PFSK-1 (cell line): Measurements from ENCODE around the gene SLC19A3. TPM values are rescaled to one million over a fixed set of nuclear protein-coding genes. Genes with fewer than 3 reads are reported as not detected.

ENCODE experiments used
- FOXP2 ChIP-seq: optimal IDR thresholded peaks from 2 replicates; pipeline ENCODE3; 2011; ENCODE audit warnings: borderline replicate concordance, control low read depth, inconsistent platforms; ENCODE audit not compliant: insufficient read depth; ENCODE audit errors: extremely low read length, extremely low read depth
- POLR2AphosphoS5 ChIP-seq: IDR thresholded peaks from 2 replicates; pipeline ENCODE4 v1.6.1; 2012; ENCODE audit warnings: low read depth, mild to moderate bottlenecking, control low read depth, low read length, moderate library complexity
- SIN3A ChIP-seq: IDR thresholded peaks from 2 replicates; pipeline ENCODE4 v1.6.1; 2012; ENCODE audit warnings: mild to moderate bottlenecking, low read length, moderate library complexity, borderline replicate concordance; ENCODE audit not compliant: insufficient read depth
- TAF1 ChIP-seq: IDR thresholded peaks from 2 replicates; pipeline ENCODE4 v1.6.1; 2012; ENCODE audit warnings: low read length, control low read depth, borderline replicate concordance; ENCODE audit not compliant: insufficient read depth
- polyA plus RNA-seq: library from polyadenylated mRNA; unstranded; fragments of >200 nt; gene quantifications from one replicate; pipeline ENCODE4 v1.2.1, GENCODE V29; 2012; ENCODE audit warnings: low read depth, missing spikeins; ENCODE audit not compliant: insufficient read length
- TF ChIP-seq, protein P1 (sequence below), 2 experiments: IDR thresholded peaks; 2 replicates each; pipeline versions ENCODE4 v1.6.1 to v1.8.0; 2011 to 2012; ENCODE audit warnings: low read depth in 2 of 2, low read length in 2 of 2, control low read depth in 1 of 2, inconsistent platforms in 1 of 2, mild to moderate bottlenecking in 1 of 2, moderate library complexity in 1 of 2; ENCODE audit not compliant: insufficient read depth in 1 of 2

SLC19A3 gene
- not detected for polyA plus RNA-seq

DNA sequence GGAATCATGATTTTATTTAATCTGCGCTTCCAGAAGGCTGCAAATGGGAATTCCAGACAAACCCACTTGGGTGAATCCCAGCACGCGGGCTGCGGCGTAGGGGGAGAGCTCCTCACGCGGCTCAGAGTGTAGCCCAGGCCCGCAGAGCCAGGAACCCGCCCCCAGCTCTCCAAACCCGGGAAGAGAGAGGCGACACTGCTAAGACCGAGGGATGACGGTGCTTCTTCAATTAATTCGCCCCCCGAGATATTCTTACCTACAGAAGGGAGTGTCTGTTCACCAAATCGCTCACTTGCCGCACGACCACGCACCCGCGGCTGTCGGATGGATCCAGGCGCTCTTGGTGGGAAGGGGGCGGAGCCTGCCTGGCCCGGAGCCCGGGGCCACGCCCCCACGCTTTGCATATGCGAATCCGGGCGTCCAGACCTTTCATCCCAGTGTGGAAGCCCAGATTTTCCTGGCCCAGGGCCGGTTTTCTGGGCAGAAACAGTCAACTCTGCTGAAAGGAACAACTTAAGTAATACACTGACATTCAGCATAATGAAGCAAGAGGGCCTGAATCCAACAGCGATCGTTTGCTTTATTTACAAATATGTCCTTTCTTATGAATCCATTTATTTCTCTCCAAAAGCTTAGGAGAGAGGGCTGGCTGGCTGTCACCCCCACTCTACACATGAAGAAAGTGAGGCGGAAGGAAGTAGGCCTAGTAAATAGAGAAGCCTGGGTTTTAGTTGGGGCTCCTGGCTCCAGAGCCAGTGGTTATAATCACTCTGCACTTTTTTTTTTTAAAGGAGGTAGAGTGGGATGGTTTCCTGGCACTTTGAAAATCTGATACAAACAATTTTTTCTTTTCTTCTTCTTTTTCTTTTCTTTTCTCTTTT, at the start of gene SLC19A3:
SLC19A3 (minus strand) TSS at position 342 of the 881 bp plus-strand sequence. CDS start 15,710 bp downstream, outside the sequence.
- no peak for TF ChIP-seq FOXP2
- no peak for TF ChIP-seq SIN3A
- TF ChIP-seq POLR2AphosphoS5, result no peak
- TF ChIP-seq, protein P1, sequence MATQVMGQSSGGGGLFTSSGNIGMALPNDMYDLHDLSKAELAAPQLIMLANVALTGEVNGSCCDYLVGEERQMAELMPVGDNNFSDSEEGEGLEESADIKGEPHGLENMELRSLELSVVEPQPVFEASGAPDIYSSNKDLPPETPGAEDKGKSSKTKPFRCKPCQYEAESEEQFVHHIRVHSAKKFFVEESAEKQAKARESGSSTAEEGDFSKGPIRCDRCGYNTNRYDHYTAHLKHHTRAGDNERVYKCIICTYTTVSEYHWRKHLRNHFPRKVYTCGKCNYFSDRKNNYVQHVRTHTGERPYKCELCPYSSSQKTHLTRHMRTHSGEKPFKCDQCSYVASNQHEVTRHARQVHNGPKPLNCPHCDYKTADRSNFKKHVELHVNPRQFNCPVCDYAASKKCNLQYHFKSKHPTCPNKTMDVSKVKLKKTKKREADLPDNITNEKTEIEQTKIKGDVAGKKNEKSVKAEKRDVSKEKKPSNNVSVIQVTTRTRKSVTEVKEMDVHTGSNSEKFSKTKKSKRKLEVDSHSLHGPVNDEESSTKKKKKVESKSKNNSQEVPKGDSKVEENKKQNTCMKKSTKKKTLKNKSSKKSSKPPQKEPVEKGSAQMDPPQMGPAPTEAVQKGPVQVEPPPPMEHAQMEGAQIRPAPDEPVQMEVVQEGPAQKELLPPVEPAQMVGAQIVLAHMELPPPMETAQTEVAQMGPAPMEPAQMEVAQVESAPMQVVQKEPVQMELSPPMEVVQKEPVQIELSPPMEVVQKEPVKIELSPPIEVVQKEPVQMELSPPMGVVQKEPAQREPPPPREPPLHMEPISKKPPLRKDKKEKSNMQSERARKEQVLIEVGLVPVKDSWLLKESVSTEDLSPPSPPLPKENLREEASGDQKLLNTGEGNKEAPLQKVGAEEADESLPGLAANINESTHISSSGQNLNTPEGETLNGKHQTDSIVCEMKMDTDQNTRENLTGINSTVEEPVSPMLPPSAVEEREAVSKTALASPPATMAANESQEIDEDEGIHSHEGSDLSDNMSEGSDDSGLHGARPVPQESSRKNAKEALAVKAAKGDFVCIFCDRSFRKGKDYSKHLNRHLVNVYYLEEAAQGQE (IDR thresholded peaks at IDR 0.05; ENCODE audit: insufficient read depth in 1 of 2, low read depth in 2 of 2, low read length in 2 of 2), result no peak
- TF ChIP-seq TAF1, result no peak

DNA sequence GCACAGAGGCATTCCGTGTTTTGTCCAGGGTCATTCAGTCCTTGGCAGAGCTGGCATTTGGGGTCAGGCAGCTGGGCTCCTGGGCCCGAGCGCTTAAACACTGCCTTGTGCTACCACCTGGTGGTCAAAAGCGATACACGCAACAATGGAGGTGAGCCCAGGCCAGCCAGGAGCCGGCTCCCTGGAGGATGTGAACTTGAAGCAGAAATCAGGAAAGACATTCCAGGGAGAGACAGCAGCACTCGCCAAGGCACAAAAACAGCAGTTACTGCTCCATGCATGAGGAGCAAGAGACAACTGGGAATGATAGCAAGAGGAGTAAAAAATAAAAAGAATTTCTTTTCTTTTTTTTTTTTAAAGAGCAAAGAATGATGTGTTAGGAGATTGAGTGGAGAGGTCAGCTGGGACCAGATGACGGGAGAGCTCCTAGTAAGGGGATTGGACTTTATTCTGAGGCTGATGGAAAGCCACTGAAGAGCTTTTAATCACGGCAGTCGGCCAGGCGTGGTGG, 48.6 kb upstream of the SLC19A3 start:
- TF ChIP-seq POLR2AphosphoS5 (no peak), TAF1 (no peak)
- TF ChIP-seq, protein P1 (IDR thresholded peaks at IDR 0.05; ENCODE audit: insufficient read depth in 1 of 2, low read depth in 2 of 2, low read length in 2 of 2), result no peak

DNA sequence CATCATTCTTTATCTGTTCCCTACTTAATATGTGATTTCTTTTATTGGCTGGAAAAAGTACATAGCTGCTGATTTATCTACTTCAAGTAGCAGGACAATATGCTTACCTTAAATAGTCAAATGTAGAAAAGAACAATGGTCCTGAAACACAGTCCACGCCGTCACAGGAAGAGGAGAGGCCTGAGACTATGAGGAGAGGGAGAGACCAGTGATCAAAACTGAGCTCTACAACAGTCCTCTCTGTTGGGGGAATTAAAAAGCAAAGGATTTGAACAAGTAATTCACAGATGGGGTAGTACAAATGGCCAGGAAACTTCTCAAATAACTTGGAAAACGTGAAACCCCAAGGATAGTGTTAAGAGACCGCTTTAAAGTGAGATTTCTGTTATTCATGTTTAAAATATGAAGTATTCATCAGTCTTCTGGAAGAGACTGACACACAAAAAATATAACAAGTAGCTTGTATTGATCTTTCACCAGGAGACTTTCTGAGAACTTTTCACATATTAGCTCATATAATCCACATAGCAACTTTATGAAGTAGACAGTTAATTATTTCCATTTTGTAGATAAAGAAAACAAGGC, 48.1 kb upstream of the SLC19A3 start:
- TF ChIP-seq, protein P1 (IDR thresholded peaks at IDR 0.05; ENCODE audit: insufficient read depth in 1 of 2, low read depth in 2 of 2, low read length in 2 of 2), result no peak
- TF ChIP-seq TAF1, result no peak
- TF ChIP-seq FOXP2, result no peak
- no peak for TF ChIP-seq POLR2AphosphoS5
- TF ChIP-seq SIN3A, result no peak

DNA sequence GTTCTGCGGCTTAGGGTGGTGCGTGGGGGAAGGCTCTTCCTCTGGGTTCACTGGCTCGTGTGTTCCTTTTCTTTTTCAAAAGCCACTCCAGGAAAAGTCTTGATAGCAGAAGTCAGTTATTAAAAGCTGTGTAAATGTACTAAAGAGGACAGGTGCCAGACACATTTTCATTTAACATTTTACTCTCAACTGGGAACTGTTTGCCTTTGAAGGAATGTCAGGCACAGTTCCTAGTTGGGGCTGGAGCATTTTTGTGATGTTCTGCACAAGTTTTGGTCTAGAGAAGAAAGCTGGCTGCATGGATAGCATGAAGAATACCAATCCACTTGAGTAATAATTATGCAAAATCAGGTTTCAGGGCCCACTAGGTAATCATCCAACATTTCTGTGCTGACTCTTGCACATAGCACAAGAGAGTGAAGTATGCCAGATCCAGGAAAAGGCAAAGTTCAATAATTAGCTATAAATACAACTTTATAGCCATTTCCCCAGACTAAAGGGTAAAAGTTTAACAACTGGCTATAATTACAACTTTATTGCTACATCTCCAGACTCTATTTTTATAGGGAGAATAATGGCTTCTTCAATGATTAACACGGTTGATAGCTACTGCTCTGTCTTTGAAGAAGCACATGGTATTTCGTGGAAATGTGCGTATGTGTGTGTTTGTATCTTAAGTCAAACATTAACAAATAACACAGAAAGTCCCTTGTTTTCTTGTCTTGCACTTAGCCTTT, 44.1 kb upstream of the SLC19A3 start:
- TF ChIP-seq, protein P1 (IDR thresholded peaks at IDR 0.05; ENCODE audit: insufficient read depth in 1 of 2, low read depth in 2 of 2, low read length in 2 of 2), result no peak
- TF ChIP-seq POLR2AphosphoS5 (no peak), TAF1 (no peak), SIN3A (no peak), FOXP2 (no peak)
